ENCODE measurements around the gene DNASE1L2.
A peak's percentile ranks its signal among the peaks of the same experiment; 100 is the strongest.

DNASE1L2 gene, protein sequence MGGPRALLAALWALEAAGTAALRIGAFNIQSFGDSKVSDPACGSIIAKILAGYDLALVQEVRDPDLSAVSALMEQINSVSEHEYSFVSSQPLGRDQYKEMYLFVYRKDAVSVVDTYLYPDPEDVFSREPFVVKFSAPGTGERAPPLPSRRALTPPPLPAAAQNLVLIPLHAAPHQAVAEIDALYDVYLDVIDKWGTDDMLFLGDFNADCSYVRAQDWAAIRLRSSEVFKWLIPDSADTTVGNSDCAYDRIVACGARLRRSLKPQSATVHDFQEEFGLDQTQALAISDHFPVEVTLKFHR

GRCh38 chr16:2236337-2237101 is at the start of gene DNASE1L2:
Gene DNASE1L2 (plus strand): TSS chr16:2236444. CDS start chr16:2236817, 373 bp downstream.
- Histone ChIP-seq H3K9me3 (ENCODE audit: control insufficient read depth, low read length) (no peaks in the 10 kb centered on the region), H3K9ac (ENCODE audit: low read length) (peak within 1 kb of the TSS; percentile 60), H3K36me3 (ENCODE audit: control insufficient read depth, insufficient read depth, low read length, severe bottlenecking) (peaks cover 41% of the 10 kb centered on the region), H3K4me3 (ENCODE audit: low read length) (peak within 1 kb of the TSS; percentile 56), H3K27me3 (replicated peaks; ENCODE audit: control insufficient read depth, insufficient read depth, low read length) (no peaks in the 10 kb centered on the region), H3K4me1 (ENCODE audit: control insufficient read depth, insufficient read depth, low read length) (peaks cover 19% of the 10 kb centered on the region)
- DNase-seq (ENCODE audit: low read depth) = peak; percentile 35

DNA sequence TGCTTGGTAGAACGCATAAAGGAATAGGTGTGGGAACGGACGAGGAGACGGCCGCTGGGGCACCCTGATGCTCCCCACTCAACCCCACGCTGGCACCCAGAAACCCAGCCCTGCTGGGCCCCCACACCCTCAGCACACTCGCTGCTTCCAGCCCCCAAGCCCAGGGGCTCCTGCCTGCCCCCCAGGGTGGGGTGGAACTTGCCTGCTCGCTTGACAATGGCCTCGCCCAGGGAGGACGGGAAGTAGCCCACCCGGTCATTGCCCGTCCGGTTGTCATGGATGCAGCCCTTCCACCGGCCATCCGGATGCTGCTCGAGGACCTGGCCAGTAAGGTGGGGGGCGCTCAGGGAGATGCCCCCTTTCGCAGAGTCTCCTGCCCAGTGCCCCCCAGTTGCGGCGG is 49.7 kb upstream of the DNASE1L2 start:
- DNase-seq (ENCODE audit: low read depth) = no peak
- Histone ChIP-seq H3K4me3 (ENCODE audit: low read length) (no peak overlapping the region), H3K9ac (ENCODE audit: low read length) (no peak overlapping the region)

GRCh38 chr16:2187212-2187611 is 49.0 kb upstream of the DNASE1L2 start:
- H3K4me3 ChIP-seq (ENCODE audit: low read length) = no peak overlapping the region
- H3K9me3 ChIP-seq (ENCODE audit: control insufficient read depth, low read length) = no peaks in the 10 kb centered on the region
- H3K9ac ChIP-seq (ENCODE audit: low read length) = no peak overlapping the region
- no peaks in the 10 kb centered on the region for H3K4me1 ChIP-seq (ENCODE audit: control insufficient read depth, insufficient read depth, low read length)
- H3K36me3 ChIP-seq (ENCODE audit: control insufficient read depth, insufficient read depth, low read length, severe bottlenecking) = no peaks in the 10 kb centered on the region
- peaks cover 3% of the 10 kb centered on the region for H3K27me3 ChIP-seq (replicated peaks; ENCODE audit: control insufficient read depth, insufficient read depth, low read length)
- DNase-seq (ENCODE audit: low read depth) = no peak

More for the DNA sequence above, 49.7 kb upstream of the DNASE1L2 start:
- Histone ChIP-seq H3K9me3 (ENCODE audit: control insufficient read depth, low read length) (no peaks in the 10 kb centered on the region), H3K4me1 (ENCODE audit: control insufficient read depth, insufficient read depth, low read length) (no peaks in the 10 kb centered on the region), H3K36me3 (ENCODE audit: control insufficient read depth, insufficient read depth, low read length, severe bottlenecking) (no peaks in the 10 kb centered on the region), H3K27me3 (replicated peaks; ENCODE audit: control insufficient read depth, insufficient read depth, low read length) (peaks cover under 1% of the 10 kb centered on the region)

- H3K4me1 ChIP-seq (ENCODE audit: control insufficient read depth, insufficient read depth, low read length) = no peaks in the 10 kb centered on the region
- no peak overlapping the region for H3K9ac ChIP-seq (ENCODE audit: low read length)
- no peak overlapping the region for H3K4me3 ChIP-seq (ENCODE audit: low read length)
- H3K9me3 ChIP-seq (ENCODE audit: control insufficient read depth, low read length) = no peaks in the 10 kb centered on the region
- H3K27me3 ChIP-seq (replicated peaks; ENCODE audit: control insufficient read depth, insufficient read depth, low read length) = peaks cover 6% of the 10 kb centered on the region
- DNase-seq (ENCODE audit: low read depth) = no peak
- no peaks in the 10 kb centered on the region for H3K36me3 ChIP-seq (ENCODE audit: control insufficient read depth, insufficient read depth, low read length, severe bottlenecking)
These were observed 47.8 kb upstream of the DNASE1L2 start for GRCh38 chr16:2188395-2188794.

- Histone ChIP-seq H3K9ac (ENCODE audit: low read length) (no peak overlapping the region), H3K27me3 (replicated peaks; ENCODE audit: control insufficient read depth, insufficient read depth, low read length) (peaks cover 15% of the 10 kb centered on the region), H3K9me3 (ENCODE audit: control insufficient read depth, low read length) (no peaks in the 10 kb centered on the region), H3K36me3 (ENCODE audit: control insufficient read depth, insufficient read depth, low read length, severe bottlenecking) (no peaks in the 10 kb centered on the region), H3K4me3 (ENCODE audit: low read length) (no peak overlapping the region), H3K4me1 (ENCODE audit: control insufficient read depth, insufficient read depth, low read length) (no peaks in the 10 kb centered on the region)
- no peak for DNase-seq (ENCODE audit: low read depth)
These were observed 46.9 kb upstream of the DNASE1L2 start for GRCh38 chr16:2189252-2189893.

DNA sequence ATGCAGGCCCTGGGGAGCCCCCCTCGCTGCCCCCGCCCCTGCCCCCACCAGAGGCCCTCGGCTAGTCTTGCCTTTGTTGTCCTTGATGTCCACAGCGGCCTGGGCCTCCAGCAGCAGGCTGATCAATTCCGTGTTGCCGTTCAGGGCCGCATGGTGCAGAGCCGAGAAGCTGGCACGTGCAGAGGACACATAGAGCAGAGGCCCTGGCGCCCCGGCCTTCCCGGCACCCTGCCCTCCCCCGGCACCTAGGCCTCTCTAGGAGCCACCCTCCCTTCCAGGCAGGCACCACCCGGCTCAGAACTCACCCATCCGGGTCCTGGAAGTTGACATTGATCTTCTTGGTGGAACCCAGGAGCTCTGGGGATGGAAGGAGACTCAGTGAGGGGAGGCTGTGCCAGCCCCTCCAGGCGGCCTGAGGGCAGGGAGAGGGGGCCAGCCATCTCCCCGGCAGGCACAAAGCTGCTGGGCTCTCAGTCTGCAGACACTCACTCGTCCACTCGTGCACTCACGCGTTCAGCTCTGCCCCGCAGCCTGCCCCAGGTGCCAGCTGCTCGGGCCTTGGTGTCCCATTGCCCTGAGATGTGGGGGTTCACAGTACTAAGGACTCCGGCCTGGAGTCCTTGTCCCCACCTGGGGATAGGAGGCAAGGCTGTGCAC is 46.1 kb upstream of the DNASE1L2 start:
- DNase-seq (ENCODE audit: low read depth) = no peak
- H3K27me3 ChIP-seq (replicated peaks; ENCODE audit: control insufficient read depth, insufficient read depth, low read length) = peaks cover 22% of the 10 kb centered on the region

GRCh38 chr16:2190659-2191445 is 45.4 kb upstream of the DNASE1L2 start:
- DNase-seq (ENCODE audit: low read depth) = no peak
- peaks cover 27% of the 10 kb centered on the region for H3K27me3 ChIP-seq (replicated peaks; ENCODE audit: control insufficient read depth, insufficient read depth, low read length)
- H3K9me3 ChIP-seq (ENCODE audit: control insufficient read depth, low read length) = no peaks in the 10 kb centered on the region
- no peaks in the 10 kb centered on the region for H3K36me3 ChIP-seq (ENCODE audit: control insufficient read depth, insufficient read depth, low read length, severe bottlenecking)
- no peak overlapping the region for H3K9ac ChIP-seq (ENCODE audit: low read length)
- H3K4me3 ChIP-seq (ENCODE audit: low read length) = no peak overlapping the region
- H3K4me1 ChIP-seq (ENCODE audit: control insufficient read depth, insufficient read depth, low read length) = no peaks in the 10 kb centered on the region

More for the DNA sequence above, 46.1 kb upstream of the DNASE1L2 start:
- Histone ChIP-seq H3K4me1 (ENCODE audit: control insufficient read depth, insufficient read depth, low read length) (no peaks in the 10 kb centered on the region), H3K9ac (ENCODE audit: low read length) (no peak overlapping the region), H3K36me3 (ENCODE audit: control insufficient read depth, insufficient read depth, low read length, severe bottlenecking) (no peaks in the 10 kb centered on the region), H3K9me3 (ENCODE audit: control insufficient read depth, low read length) (no peaks in the 10 kb centered on the region), H3K4me3 (ENCODE audit: low read length) (no peak overlapping the region)

DNA sequence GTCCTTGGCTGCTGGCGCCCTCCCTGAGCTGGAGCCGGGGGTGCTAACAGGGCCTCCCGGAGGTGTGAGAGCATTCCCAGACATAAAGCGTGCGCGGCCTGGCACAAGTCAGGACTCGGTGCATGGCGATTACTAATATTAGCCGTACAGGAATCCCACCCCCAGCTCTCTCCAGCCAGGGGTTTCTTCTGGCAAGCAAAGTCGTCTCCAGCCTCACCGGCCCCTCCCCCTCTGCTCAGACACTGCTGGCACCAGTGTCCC is 44.9 kb upstream of the DNASE1L2 start:
- no peak for DNase-seq (ENCODE audit: low read depth)
- Histone ChIP-seq H3K36me3 (ENCODE audit: control insufficient read depth, insufficient read depth, low read length, severe bottlenecking) (no peaks in the 10 kb centered on the region), H3K9ac (ENCODE audit: low read length) (no peak overlapping the region), H3K9me3 (ENCODE audit: control insufficient read depth, low read length) (no peaks in the 10 kb centered on the region), H3K4me1 (ENCODE audit: control insufficient read depth, insufficient read depth, low read length) (no peaks in the 10 kb centered on the region), H3K4me3 (ENCODE audit: low read length) (no peak overlapping the region), H3K27me3 (replicated peaks; ENCODE audit: control insufficient read depth, insufficient read depth, low read length) (peaks cover 27% of the 10 kb centered on the region)

GRCh38 chr16:2194166-2194834 is 41.9 kb upstream of the DNASE1L2 start:
- H3K9ac ChIP-seq (ENCODE audit: low read length) = no peak overlapping the region
- no peaks in the 10 kb centered on the region for H3K36me3 ChIP-seq (ENCODE audit: control insufficient read depth, insufficient read depth, low read length, severe bottlenecking)
- H3K9me3 ChIP-seq (ENCODE audit: control insufficient read depth, low read length) = no peaks in the 10 kb centered on the region
- no peaks in the 10 kb centered on the region for H3K4me1 ChIP-seq (ENCODE audit: control insufficient read depth, insufficient read depth, low read length)
- H3K4me3 ChIP-seq (ENCODE audit: low read length) = no peak overlapping the region
- H3K27me3 ChIP-seq (replicated peaks; ENCODE audit: control insufficient read depth, insufficient read depth, low read length) = peaks cover 48% of the 10 kb centered on the region
- peak; percentile 30 for DNase-seq (ENCODE audit: low read depth)

- no peaks in the 10 kb centered on the region for H3K9me3 ChIP-seq (ENCODE audit: control insufficient read depth, low read length)
- no peak overlapping the region for H3K9ac ChIP-seq (ENCODE audit: low read length)
- H3K4me3 ChIP-seq (ENCODE audit: low read length) = no peak overlapping the region
- peak; percentile 21 for DNase-seq (ENCODE audit: low read depth)
- peaks cover 53% of the 10 kb centered on the region for H3K27me3 ChIP-seq (replicated peaks; ENCODE audit: control insufficient read depth, insufficient read depth, low read length)
- H3K36me3 ChIP-seq (ENCODE audit: control insufficient read depth, insufficient read depth, low read length, severe bottlenecking) = no peaks in the 10 kb centered on the region
- H3K4me1 ChIP-seq (ENCODE audit: control insufficient read depth, insufficient read depth, low read length) = no peaks in the 10 kb centered on the region
These were observed 41.4 kb upstream of the DNASE1L2 start for GRCh38 chr16:2194852-2195321.

Data from adipocyte (in vitro differentiated cells).